ENCODE results near the gene NKPD1.

The NKPD1 gene

DNA sequence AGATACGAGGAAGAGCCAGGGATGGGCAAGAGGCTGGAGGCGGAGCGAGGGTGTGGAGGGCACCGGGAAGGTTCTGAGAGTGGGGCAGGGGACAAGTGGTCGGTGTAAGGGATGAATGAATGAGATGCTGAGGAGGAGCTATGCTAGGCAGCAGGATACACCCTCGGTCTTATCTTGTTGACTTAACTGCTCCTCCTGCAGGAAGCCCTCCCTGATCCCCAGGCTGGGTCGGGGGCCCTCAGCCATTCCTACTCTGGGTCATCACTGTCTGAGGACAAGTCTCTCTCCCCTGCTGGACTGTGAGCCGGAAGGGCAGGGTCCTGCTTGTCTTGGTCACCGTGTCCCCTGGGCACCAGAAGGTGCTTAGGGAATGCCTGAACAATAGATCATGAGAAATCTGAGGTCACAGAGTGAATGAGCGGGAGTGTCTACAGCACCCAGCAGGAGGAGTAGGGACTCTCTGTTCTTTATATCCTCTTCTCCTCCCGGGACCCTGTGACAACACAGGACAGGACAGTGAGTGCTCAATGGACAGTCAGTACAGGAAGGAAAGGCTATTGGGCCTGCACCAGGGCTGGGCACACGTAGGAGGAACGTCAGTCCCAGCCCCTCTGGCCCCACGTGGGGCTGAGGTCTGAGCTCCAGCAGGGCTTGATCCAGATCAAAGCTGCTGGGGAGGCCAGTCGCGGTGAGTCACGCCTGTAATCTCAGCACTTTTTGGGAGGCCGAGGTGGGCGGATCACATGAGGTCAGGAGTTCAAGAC lies 6.5 kb downstream of the NKPD1 start:
- DNase-seq (ENCODE audit: low read depth): no peak

GRCh38 chr19:45153339-45154063 lies 7.3 kb downstream of the NKPD1 start:
- DNase-seq (ENCODE audit: low read depth): no peak

DNA sequence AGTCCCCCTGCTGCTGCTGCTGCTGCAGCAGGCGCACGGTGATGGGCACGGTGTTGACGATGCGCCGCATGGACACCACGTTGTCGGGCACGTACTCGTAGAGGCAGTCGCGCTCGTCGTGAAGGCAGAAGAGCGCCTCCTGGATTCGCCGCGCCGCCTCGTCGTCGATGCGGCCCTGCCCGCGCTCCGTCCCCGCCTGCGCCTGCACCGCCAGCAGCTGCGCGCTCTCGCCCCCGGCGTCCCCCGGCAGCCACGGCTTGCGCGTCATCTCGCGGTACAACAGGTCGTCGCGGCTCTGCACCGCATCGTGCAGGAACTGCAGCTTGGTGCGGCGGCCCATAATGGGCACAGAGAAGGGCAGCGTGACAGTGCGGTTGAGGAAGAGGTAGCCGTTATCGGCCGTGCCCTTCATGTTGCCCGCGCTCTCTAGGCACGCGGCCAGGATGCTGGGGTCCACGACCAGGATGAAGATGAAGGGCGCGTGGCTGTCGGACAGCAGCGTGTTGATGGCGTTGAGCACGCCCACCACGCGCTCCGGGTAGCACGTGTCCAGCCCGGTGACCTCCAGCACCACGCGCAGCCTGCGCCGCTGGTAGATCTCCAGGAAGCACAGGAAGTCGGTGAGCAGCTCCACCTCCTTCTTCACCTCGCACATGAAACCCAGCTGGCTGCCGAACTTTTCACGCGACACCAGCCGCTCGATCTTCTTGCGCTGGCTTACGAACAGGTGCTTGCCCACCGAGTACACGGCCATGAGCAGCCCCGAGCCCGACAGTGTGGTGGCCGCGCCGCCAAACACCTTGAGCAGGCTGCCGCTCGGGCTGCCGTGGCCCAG lies 8.1 kb downstream of the NKPD1 start:
- no peak for DNase-seq (ENCODE audit: low read depth)

DNA sequence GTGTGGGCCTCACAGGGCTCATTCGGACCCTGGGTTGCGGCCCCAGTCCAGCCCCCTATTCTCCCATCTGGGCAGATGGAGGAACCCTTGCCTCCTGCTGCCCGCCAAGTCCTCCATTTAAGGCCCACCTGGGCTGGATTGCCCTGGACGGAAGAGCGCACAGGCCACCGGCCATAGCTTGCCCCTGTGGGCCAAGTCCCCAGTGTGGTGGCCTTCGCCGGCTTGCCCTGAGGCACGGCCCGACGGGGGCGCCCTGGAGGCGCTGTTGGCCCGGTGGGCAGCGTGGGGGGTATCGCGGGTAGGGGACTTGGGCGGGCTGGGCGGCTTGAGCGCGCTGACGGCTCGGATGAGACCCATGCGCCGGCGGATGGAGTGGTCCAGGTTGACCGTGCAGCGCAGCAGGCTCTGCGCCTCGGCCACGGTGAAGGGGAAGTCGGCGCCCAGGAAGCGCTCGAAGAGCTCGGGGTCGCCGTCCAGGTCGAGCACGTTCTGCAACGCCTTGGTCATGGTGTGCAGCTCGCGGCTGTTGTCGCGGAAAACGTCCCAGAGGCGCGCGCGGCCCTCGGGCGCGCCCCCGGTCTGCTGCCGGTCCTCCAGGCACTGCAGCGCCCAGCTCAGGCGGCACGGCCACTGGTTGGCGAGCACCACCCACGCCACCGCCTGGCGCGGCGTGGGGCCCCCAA lies 8.8 kb downstream of the NKPD1 start:
- no peak for DNase-seq (ENCODE audit: low read depth)

- DNase-seq (ENCODE audit: low read depth): no peak
These were observed 9.5 kb downstream of the NKPD1 start for GRCh38 chr19:45151320-45151719.

- DNase-seq (ENCODE audit: low read depth): no peak
These were observed 10.0 kb downstream of the NKPD1 start for GRCh38 chr19:45150751-45151281.

GRCh38 chr19:45150180-45150579 lies 10.6 kb downstream of the NKPD1 start:
- DNase-seq (ENCODE audit: low read depth): no peak

DNA sequence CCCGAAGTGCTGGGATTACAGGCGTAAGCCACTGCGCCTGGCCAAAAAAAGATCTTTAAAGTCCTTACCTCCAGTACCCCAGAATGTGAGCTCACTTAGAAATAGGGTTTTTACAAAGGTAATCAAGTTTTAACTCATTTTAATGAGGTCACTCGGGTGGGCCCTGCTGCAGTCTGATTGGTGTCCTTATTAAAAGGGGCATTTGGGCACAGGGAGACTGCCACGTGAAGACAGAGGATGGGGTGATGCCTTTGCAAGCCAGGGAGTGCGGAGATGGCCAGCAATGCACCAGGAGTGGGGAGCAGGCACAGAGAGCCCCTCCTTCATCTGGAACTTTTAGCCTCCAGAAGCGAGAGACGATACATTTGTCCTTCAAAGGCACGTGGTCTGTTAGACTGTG lies 11.7 kb downstream of the NKPD1 start:
- DNase-seq (ENCODE audit: low read depth): no peak

- DNase-seq (ENCODE audit: low read depth): no peak
These were observed 12.7 kb downstream of the NKPD1 start for GRCh38 chr19:45147835-45148676.

DNA sequence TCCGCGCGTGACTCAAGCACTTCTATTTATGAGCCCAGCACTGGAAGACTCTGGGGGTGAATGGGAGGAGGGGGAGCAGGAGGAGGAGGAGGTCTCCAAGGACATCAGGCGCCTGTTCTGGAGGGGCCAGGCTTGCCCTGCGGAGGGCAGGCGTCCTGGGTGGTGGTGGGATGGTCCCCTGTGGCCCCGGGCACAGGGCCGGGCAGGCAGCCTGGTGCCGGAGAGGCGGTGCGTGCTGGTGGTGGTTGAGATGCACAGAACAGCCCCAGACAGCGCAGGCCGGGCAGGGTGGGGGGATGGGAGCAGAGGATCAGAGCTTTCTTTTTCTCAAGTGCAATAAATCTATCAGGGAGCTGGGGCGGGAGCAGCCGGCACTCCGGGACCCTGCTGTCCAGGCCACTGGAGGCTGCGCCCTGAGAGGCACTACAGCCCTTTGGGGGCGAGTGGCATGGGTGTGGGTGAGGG lies 14.0 kb downstream of the NKPD1 start:
- no peak for DNase-seq (ENCODE audit: low read depth)

DNA sequence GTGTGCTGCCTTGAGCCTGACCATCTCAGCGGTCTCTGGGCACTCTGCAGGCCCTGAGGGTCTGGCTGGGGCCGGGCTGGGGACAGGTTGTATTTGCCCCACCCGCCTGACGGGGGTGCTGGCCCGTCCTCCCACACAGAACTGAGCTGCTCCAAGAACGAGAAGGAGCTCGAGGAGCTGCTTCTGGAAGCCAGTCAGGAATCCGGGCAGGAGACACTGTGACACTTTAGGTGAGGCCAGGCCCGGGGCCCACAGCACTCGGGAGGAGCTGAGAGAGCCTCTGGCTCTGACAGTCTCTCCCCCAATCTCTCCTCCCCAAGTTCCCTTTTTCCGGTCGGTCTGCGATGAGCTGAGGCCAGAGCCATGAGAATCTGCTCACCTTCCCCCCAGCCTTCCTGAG lies 14.5 kb downstream of the NKPD1 start:
- no peak for DNase-seq (ENCODE audit: low read depth)

GRCh38 chr19:45145270-45146189 lies 15.3 kb downstream of the NKPD1 start:
- DNase-seq (ENCODE audit: low read depth): no peak

GRCh38 chr19:45144431-45145269 lies 16.1 kb downstream of the NKPD1 start:
- no peak for DNase-seq (ENCODE audit: low read depth)

DNA sequence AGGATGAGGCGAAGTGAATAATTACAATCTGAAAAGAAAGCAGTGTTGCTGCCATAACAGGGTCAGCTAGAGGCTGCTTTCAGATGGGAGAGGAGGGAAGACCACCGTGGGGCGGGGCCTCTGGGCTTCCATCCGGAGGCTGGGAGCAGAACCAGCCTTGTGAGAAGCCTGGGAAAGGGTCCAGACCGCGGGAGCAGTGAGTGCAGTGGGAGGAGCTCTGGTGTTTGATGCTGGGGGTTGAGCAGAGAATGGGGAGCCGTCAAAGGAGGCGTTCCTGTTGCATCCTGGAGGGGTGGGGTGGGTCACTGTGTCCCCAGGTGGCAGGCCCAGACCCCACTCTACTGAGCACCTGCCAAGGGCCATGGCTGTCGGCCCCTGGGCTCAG lies 18.1 kb downstream of the NKPD1 start:
- no peak for DNase-seq (ENCODE audit: low read depth)

- no peak for DNase-seq (ENCODE audit: low read depth)
These were observed 18.6 kb downstream of the NKPD1 start for GRCh38 chr19:45142016-45142725.

DNA sequence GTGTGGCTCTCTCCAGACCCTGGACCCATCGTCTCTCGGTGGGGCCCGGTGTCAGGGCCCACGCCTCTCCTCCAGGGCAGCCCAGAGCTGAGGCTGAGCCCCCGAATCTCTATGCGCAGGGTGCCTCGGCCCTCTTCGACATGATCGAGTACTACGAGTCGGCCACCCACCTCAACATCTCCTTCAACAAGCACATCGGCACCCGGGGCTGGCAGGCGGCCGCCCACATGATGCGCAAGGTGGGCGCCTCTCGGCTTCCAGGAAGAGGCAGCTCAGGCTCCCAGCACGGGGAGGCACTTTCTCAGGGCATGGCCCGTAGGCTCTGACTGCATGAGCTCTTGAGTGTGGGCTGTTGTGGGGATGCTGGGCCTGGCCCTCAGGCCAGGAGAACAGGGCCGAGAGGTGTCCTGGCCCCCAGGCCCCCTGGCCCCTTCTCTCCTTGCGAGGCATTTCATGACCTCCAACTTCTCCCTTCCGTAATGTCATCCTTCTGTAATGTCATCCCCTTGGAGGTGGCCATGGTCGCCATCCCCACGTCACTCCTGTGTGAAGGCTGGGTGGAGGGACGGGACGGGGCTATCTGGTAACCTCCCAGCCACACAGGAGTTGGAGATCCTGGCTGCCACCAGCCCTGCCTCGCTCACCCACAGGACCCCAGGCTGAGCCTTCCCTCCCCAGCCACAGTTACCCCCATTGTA lies 19.4 kb downstream of the NKPD1 start:
- no peak for DNase-seq (ENCODE audit: low read depth)

DNA sequence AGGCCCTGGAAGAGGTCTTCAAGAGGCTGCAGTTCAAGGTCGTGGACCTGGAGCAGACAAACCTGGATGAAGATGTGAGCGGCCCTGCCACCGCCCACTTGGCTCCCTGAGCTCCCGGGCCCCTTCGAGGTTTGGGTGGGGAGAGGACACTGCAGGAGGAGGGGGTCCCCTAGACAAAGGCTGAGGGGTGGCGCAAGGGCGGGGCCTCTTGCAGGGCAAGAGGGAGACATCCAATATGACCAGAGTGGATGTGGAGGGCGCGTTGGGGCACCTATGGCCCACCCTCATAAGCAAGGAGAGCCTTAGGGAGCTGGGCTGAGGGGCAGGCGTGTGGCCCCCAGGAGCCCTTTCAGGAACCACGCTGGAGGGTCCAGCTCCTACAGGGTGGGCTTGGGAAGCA lies 20.2 kb downstream of the NKPD1 start:
- no peak for DNase-seq (ENCODE audit: low read depth)

- DNase-seq (ENCODE audit: low read depth): no peak
These were observed 20.7 kb downstream of the NKPD1 start for GRCh38 chr19:45140144-45140503.
